Esophagus squamous epithelium (tissue), 5 donors: ENCODE results near the gene ABHD17A. TPM values are rescaled to one million over a fixed set of nuclear protein-coding genes. Genes with fewer than 3 reads are reported as not detected.

Experiments
- DNase-seq: peaks from one replicate; lab custom pipeline; 2025; lab: John Stamatoyannopoulos, UW
- H3K27ac ChIP-seq, 4 donors: fragments of 200-600 bp; sonication (generic); one replicate each; pipeline ENCODE4 v1.5.1; 2016 to 2019; ENCODE audit warnings: mild to moderate bottlenecking in 1 of 4
- H3K27me3 ChIP-seq, 4 donors: fragments of 200-600 bp; sonication (generic); 1 replicate in 3 of 4; 2 replicates in 1 of 4; pipeline versions ENCODE4 v1.5.1 to v1.6.0; 2017 to 2021; ENCODE audit warnings: antibody characterized with exemption in 1 of 4
- H3K36me3 ChIP-seq, 3 donors: fragments of 200-600 bp; sonication (generic); one replicate each; pipeline ENCODE4 v1.5.1; 2016 to 2019
- H3K4me1 ChIP-seq, 3 donors: fragments of 200-600 bp; sonication (generic); one replicate each; pipeline ENCODE4 v1.5.1; 2017 to 2019
- H3K4me3 ChIP-seq, 4 donors: fragments of 200-600 bp; sonication (generic); 1 replicate in 3 of 4; 2 replicates in 1 of 4; pipeline ENCODE4 v1.5.1; 2016 to 2019; ENCODE audit warnings: mild to moderate bottlenecking in 2 of 4, moderate library complexity in 1 of 4
- H3K9me3 ChIP-seq, 3 donors: fragments of 200-600 bp; sonication (generic); one replicate each; pipeline ENCODE4 v1.5.1; 2016 to 2019
- POLR2A ChIP-seq, 4 donors: fragments of 450-650 bp; IDR thresholded peaks; one replicate each; pipeline ENCODE4 v1.6.1; 2017; ENCODE audit warnings: antibody characterized with exemption in 4 of 4, mild to moderate bottlenecking in 4 of 4, moderate library complexity in 3 of 4
- WGBS, 2 donors: methylation state at CpG; one replicate each; pipeline ENCODE4 v1.1.5; 2018; 5-methylcytosine and 5-hydroxymethylcytosine counted together
- intact Hi-C: fragments of 100-400 bp; cut with DNase I; formaldehyde crosslinking; loops from one replicate; pipeline ENCODE4 v1.15.0; 2022
- total RNA-seq, 4 donors: library from RNA; depleted of rRNA; stranded (reverse); fragments of >200 nt; gene quantifications; one replicate each; pipeline ENCODE4 v1.1.0, GENCODE V29; 2016
- TF ChIP-seq, protein P1 (sequence below), 6 experiments: fragments of 450-650 bp in 4 of 6; fragments of 200-600 bp in 2 of 6; sonication (generic) in 2 of 6; IDR thresholded peaks; one replicate each; pipeline ENCODE4 v1.5.1; 2016 to 2019; ENCODE audit warnings: antibody characterized with exemption in 6 of 6, mild to moderate bottlenecking in 4 of 6, moderate library complexity in 4 of 6
- donor health status: DM: yes; HTN: yes; CAD: no.

Gene ABHD17A
- total RNA-seq, 4 donors from 2014 or later = 78.4 to 91.7 (median 82.9) TPM

DNA sequence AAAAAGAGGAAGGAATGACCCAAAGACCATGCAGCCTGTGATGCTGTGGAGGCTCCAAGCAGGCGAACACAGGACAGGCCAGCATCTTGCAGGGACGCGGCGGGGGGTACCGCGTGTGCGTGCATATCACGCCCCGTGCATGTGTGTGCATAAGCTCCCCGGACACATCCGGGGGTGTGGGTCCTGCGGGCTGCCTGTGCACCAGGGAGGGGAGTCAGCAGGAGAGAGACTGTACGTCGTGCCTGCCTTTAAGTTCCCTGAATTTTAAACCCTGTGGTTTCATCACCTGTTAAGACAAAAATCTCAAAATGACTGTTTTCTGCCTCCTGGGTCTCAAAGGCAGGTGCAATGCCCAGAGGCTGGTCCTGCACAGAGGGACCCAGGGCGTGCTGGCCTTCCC is 36.5 kb upstream of the ABHD17A start:
- H3K4me3 ChIP-seq = no peak overlapping the region
- H3K9me3 ChIP-seq = no peaks in the 10 kb centered on the region
- H3K27me3 ChIP-seq = no peaks in the 10 kb centered on the region
- H3K36me3 ChIP-seq = peaks cover 19 to 92% (median 27%) of the 10 kb centered on the region in 3 donors
- no peak overlapping the region for H3K27ac ChIP-seq
- no peaks in the 10 kb centered on the region for H3K4me1 ChIP-seq
- WGBS, 2 donors = 80 to 93% methylated on average over 13 to 14 of the region's 15 CpGs
- no peak for TF ChIP-seq POLR2A (IDR thresholded peaks at IDR 0.05)
- TF ChIP-seq, protein P1, sequence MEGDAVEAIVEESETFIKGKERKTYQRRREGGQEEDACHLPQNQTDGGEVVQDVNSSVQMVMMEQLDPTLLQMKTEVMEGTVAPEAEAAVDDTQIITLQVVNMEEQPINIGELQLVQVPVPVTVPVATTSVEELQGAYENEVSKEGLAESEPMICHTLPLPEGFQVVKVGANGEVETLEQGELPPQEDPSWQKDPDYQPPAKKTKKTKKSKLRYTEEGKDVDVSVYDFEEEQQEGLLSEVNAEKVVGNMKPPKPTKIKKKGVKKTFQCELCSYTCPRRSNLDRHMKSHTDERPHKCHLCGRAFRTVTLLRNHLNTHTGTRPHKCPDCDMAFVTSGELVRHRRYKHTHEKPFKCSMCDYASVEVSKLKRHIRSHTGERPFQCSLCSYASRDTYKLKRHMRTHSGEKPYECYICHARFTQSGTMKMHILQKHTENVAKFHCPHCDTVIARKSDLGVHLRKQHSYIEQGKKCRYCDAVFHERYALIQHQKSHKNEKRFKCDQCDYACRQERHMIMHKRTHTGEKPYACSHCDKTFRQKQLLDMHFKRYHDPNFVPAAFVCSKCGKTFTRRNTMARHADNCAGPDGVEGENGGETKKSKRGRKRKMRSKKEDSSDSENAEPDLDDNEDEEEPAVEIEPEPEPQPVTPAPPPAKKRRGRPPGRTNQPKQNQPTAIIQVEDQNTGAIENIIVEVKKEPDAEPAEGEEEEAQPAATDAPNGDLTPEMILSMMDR (IDR thresholded peaks at IDR 0.05) = no peak
- intact Hi-C loops = no loop called here
- no peak for DNase-seq

DNA sequence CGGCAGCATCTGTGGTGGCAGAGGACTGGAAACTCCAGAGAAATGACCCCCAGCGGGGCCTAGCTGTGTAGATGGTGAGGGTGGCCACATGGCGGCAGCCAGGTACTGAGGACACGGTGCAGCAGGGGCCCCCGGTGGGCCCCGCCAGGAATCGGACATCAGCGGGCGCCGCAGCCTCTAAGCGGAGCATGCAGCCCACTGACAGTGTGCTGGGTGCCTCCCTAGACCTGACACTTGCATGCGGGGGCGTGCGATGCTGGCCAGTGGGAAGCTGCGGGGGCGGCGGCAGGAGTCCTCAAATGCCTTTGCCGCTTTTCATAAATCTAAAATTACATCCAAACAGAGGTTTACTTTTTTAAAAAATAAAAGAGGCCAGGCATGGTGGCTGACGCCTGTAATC is 36.0 kb upstream of the ABHD17A start:
- no peak for DNase-seq
- WGBS, 2 donors = 98% methylated on average over 18 of the region's 19 CpGs
- no peaks in the 10 kb centered on the region for H3K4me1 ChIP-seq
- TF ChIP-seq POLR2A (IDR thresholded peaks at IDR 0.05) = no peak
- TF ChIP-seq, protein P1 (IDR thresholded peaks at IDR 0.05) = no peak
- intact Hi-C loops = no loop called here
- no peak overlapping the region for H3K27ac ChIP-seq
- no peak overlapping the region for H3K4me3 ChIP-seq
- H3K27me3 ChIP-seq = no peaks in the 10 kb centered on the region
- H3K9me3 ChIP-seq = no peaks in the 10 kb centered on the region
- peaks cover 19 to 97% (median 27%) of the 10 kb centered on the region in 3 donors for H3K36me3 ChIP-seq

DNA sequence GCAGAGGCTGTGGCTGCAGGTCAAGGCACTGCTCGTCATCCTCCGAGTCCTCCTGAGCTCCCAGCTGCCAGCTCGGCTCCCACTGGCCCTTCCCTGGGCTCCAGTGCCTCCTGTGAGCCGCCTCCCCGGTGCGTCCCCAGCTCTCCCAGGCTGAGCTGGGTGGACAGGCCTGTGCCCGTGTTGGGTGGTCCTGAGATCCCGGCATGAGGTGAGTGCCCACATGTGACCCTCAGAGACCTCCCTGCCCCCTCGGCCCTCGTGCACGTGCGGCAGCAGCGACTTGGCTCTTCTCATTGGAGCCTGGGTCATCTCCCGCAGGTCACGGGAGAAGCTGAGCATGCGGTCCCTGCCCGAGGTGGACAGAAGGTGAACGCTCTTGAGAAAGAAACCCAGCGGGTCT is 35.3 kb upstream of the ABHD17A start:
- 92 to 94% methylated on average over 12 to 14 of the region's 19 CpGs for WGBS, 2 donors
- Histone ChIP-seq H3K4me1 (no peaks in the 10 kb centered on the region), H3K36me3 (peaks cover 19 to 95% (median 27%) of the 10 kb centered on the region in 3 donors), H3K4me3 (no peak overlapping the region), H3K27me3 (no peaks in the 10 kb centered on the region), H3K27ac (no peak overlapping the region), H3K9me3 (no peaks in the 10 kb centered on the region)
- no peak for TF ChIP-seq POLR2A (IDR thresholded peaks at IDR 0.05)
- TF ChIP-seq, protein P1 (IDR thresholded peaks at IDR 0.05) = no peak
- DNase-seq = no peak
- intact Hi-C loops = no loop called here

DNA sequence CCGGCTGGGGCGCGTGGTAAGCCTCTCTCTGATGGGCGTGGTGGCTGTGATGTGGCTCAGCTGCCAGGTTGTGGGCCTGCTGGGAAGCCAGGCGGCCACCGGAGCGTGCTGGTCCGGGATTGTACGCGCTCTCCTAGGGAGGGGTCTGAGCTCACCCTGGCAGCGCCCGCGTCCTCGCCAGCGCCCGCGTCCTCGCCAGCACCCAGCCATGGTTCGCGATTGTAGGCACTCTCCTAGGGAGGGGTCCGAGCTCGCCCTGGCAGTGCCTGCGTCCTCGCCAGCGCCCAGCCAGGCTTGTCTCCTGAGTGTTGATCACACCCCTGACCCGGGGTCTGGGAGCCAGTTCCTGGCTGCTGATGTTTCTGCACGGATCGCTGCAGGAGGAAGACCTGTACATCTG is 33.7 kb upstream of the ABHD17A start:
- Histone ChIP-seq H3K27me3 (no peaks in the 10 kb centered on the region), H3K4me1 (peaks cover 6 to 11% (median 8%) of the 10 kb centered on the region in 3 donors), H3K36me3 (peaks cover 8 to 88% (median 22%) of the 10 kb centered on the region in 3 donors), H3K4me3 (no peak overlapping the region), H3K27ac (no peak overlapping the region), H3K9me3 (no peaks in the 10 kb centered on the region)
- no peak for TF ChIP-seq POLR2A (IDR thresholded peaks at IDR 0.05)
- TF ChIP-seq, protein P1 (IDR thresholded peaks at IDR 0.05) = no peak
- no peak for DNase-seq
- 90 to 100% methylated on average over 2 to 8 of the region's 28 CpGs for WGBS, 2 donors
- intact Hi-C loops = loop anchor here (10.0 kb wide), 1 partner anchor 156 kb away; no protein-coding TSS in a partner anchor

DNA sequence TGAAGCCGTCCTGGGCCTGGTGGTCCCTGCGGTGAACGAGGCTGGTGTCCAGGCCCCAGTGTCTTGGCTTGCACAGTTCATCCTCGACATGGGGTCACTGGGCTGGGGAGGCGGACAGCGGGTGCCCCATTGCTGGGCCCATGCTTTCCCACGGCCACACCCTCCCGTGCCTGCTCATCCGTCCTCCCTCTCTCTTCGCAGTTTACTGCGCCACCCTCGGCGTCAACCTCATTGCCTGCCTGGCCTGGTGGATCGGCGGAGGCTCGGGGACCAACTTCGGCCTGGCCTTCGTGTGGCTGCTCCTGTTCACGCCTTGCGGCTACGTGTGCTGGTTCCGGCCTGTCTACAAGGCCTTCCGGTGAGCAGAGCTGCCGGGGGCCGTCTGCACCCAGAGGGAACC is 32.6 kb upstream of the ABHD17A start:
- H3K36me3 ChIP-seq = peaks cover 7 to 86% (median 27%) of the 10 kb centered on the region in 3 donors
- no peak for TF ChIP-seq POLR2A (IDR thresholded peaks at IDR 0.05)
- TF ChIP-seq, protein P1 (IDR thresholded peaks at IDR 0.05) = no peak
- no peaks in the 10 kb centered on the region for H3K9me3 ChIP-seq
- intact Hi-C loops = loop anchor here (10.0 kb wide), 1 partner anchor 157 kb away; no protein-coding TSS in a partner anchor
- H3K4me3 ChIP-seq = no peak overlapping the region
- no peak overlapping the region for H3K27ac ChIP-seq
- no CpG with 5 or more reads among the region's 25 CpGs for WGBS, 2 donors
- no peaks in the 10 kb centered on the region for H3K27me3 ChIP-seq
- no peak for DNase-seq
- peaks cover 16 to 22% (median 17%) of the 10 kb centered on the region in 3 donors for H3K4me1 ChIP-seq
